HG03066 (cell line): ENCODE measurements around the gene HMGCR.

Source experiments
- ATAC-seq: cut with Tn5 transposase; IDR thresholded peaks from one replicate; pipeline ENCODE4 v1.9.1; 2021; ENCODE audit warnings: low read depth; ENCODE audit not compliant: unreplicated experiment

The HMGCR gene

DNA sequence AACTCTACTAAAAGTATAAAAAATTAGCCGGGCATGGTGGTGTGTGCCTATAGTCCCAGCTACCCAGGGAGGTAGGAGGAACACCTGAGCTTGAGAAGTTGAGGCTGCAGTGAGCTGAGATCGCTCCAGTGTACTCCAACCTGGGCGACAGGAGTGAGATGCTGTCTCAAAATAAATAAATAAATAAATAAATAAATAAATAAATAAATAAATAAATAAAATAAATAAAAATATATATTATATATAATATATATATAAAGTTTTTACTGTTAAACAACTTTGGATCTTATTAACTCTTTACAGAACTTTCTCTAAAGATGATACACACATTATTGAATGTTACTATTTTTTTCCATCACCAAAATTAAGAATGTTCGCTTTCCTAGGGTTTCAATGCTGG lies 38.4 kb downstream of the HMGCR start:
- no peak for ATAC-seq

DNA sequence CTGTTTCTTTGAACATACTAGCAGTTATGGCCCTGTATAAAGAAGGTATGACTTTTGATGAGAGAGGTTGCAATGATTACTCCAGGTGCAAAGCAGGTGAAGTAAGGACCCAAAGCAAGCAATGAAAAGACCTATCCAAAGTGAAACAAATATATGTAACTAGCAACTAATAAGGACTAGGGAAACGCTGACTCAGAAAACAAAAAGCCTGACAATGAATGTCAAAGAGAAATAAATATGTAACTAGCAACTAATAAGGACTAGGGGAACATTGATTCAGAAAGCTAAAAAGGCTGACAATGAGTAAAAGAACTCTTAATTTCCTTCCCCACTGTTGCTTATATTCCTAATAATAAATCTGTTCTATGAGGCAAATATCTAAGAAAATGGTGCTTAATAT lies 43.1 kb downstream of the HMGCR start:
- no peak for ATAC-seq

- no peak for ATAC-seq
Measured at GRCh38 chr5:75381456-75381855, 44.4 kb downstream of the HMGCR start.

DNA sequence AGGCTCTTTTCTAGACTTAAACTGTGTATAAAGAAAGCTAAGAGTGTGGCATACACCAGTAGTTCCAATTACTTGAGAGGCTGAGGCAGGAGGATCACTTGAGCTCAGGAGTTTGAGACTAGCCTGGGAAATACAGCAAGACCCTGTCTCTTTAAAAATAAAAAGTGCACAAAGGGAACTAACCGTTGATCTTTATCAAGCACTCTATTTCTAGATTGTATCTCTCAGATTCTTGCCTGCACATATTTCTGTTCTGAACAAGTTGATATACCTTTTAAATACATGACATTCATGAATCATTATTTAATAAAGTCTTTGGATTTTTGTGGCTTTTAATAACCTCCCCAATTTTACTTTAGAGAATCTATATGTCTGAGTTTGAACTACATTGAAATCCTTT lies 47.2 kb downstream of the HMGCR start:
- ATAC-seq: no peak

GRCh38 chr5:75387806-75388205 lies 50.8 kb downstream of the HMGCR start:
- ATAC-seq: no peak

DNA sequence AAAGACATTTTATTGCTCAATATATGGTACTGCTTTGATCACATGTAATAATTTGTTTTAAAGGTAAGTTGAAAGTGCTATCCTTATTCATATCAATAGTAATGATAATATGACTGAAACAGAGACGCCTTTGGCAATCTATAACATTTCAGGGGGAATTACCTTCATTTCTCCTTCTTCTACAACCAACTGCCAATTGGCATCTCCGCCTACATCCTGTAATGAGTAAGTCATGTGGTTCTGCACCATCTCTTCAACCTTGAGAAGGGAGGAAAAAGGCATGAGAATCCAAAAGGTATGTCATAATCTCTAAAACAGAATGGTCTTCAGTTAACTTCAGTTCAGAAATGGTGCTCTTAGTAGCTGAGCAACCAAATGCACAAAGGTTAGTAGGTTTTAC lies 52.4 kb downstream of the HMGCR start:
- no peak for ATAC-seq

DNA sequence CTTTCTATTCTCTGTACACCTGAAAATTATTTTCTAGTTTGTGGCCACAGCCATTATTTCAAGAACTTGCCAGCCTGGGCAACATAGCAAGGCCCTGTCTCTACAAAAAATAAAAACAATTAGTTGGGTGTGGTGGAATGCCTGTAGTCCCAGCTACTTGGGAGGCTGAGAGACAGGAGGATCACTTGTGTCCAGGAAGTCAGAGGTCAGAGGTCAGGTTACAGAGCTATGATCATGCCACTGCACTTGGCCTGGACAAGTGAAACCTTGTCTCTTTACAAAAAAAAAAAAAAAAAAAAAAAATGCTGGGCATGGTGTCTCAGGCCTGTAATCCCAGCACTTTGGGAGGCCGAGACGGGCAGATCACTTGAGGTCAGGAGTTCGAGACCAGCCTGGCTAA lies 58.3 kb downstream of the HMGCR start:
- no peak for ATAC-seq

- ATAC-seq: no peak
Measured at GRCh38 chr5:75405296-75405695, 68.3 kb downstream of the HMGCR start.
